Stimulated activated CD8-positive, alpha-beta memory T cell treated with anti-CD3 and anti-CD28 coated beads, Interleukin-4, amount 100 ng/mL, for 4 hours (primary cell): ENCODE measurements around the gene MYOM1.

Experiments
- DNase-seq, 2 donors: peaks; one replicate each; pipeline ENCODE4 v3.0.0-alpha.2; 2020; ENCODE audit warnings: low read depth in 2 of 2, low spot score in 1 of 2

MYOM1 gene

DNA sequence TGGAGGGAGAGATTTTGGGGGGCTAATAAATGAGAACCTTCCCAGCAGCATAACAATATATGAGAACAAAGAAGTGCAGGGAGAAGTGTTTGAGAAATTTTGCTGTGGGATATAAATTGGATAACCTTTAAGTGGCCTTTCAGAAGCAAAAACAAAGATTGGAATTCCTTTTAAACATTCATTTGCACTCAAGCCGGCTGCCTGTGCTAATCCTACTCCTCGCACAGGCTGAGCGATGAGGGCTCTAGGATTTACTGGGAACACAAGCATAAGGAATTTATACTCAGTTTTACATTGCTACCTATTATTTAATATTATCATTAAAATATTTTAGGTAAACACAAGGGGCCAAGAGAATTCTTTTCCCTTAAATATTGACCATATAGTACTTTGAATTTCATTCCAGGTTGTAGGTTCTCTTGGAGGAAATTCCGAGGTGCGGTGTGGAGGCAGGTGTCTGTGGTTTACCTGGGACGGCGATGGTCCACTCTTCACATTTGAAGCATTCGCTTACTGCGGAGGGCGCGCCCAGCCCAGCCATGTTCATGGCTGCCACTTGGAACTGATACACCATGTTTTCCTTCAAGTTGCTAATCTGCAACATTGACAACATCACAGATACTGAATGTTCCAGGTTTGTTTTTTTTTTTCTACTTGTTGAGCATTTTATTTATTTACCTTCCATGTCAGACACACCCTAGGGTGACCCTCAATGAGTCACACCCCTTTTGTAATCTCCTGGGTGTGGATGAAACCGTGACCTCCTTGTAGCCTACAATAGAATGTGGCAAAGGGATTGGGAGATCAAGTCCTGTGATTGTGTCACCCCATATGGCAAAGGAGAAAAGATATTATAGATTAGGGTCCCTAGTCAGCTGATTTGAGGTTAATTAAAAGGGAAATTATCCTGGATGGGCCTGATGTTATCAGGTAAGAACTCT, 100.1 kb downstream of the MYOM1 start:
- no peak for DNase-seq

DNA sequence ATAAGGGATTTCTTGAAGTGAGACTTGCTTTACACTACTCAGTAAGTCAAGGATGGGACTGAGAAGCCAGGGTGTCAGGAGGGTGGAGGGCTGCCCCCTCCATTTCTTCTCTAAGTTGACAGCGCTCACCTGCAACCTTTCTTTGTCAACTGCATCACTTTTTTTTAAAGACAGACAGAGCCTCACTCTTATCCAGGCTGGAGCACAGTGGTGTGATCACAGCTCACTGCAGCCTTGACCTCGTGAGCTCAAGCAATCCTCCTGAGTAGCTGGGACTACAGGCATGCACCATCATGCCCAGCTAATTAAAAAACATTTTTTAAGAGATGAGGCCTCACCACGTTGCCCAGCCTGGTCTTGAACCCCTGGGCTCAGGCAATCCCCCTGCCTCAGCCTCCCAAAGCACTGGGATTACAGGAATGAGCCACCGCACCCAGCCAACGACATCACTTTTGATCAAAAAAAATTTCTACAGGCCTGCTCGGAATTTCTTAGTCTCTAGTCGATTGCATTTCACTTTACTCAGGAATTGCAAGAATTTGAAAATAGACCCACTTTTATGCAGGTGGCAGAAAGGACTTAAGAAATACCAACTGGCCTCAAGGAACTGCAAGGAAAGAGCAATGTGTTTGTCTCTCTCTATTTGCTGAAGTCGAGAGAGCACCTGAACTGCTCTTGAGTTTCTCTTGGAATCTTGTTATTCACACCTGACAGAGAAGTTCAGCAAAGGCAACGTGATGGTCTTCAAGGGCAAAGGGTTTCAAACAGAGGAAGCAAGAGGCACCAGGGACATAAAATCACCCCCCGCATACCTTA, 101.4 kb downstream of the MYOM1 start:
- no peak for DNase-seq

DNA sequence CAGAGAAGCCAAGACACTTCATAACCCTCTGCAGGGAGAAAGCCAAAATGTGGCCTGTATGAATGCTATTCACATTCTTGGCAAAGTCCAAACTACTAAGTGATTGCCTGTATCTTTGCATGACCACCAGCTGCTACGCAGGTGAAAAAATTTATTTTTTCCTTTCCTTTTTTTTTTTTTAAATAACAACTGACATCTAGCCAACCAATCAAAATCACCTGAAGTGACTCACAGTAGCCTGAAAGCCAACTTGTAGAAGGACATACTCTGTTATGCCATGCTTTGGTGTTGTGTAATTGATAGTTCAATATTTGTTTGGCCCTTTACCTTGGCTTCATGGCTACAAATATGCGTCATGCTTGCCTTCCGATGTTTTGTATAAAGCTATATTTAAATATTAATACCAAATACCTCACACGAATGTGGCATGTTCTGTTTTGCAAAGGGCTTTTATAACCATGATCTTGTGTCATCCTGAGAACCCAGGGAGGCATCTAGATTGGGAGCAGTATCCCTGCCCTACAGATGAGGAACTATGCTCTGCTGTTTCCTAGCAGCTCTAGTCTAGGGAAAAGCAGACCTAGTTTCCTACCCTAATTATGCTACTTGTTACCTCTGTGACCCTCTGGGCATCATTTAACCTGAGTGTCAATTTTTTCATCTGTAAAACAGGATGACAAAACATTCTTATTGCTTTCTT, 102.1 kb downstream of the MYOM1 start:
- no peak for DNase-seq

DNA sequence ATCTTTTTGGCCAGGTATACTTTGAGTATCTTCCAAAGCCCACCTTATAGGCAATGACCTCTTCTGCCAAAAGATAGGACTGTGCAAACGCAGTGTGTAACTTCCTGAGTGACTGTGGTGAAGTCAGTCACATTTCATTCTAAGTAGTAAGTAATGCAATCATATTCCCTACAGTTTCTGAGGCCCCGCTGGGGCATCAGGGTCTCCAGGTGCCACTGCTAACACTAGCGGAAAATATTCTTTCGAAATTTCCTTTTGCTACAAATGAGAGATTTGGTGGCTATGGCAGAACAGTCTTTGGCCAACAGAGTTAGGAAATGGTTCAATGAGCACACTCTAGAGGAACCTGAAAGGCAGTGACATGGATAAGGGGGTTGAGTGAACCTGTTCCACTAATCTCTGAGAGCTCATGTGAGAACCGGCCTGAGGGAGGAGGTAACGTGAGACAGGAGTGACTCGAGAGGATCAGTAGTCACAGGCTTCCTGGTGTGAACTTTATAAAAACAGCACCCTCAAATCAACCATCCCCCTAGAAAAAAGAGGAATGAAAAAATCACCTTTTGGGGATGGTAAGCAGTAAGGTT, 104.2 kb downstream of the MYOM1 start:
- no peak for DNase-seq

DNA sequence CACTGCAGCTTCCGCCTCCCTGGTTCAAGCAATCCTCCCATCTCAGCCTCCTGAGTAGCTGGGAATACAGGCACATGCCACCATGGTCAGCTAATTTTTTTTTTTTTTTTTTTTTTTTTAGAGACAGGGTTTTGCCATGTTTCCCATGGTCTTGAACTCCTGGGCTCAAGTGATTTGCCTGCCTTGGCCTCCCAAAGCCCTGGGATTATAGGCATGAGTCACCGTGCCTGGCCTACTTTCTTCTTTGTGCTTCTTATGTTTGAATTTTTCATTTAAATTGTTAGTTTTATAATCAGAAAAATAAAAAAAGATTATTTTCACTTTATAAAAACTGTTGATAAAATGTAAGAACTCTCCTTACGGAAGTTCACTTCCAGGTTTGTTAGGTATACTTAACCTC, 105.3 kb downstream of the MYOM1 start:
- no peak for DNase-seq

DNA sequence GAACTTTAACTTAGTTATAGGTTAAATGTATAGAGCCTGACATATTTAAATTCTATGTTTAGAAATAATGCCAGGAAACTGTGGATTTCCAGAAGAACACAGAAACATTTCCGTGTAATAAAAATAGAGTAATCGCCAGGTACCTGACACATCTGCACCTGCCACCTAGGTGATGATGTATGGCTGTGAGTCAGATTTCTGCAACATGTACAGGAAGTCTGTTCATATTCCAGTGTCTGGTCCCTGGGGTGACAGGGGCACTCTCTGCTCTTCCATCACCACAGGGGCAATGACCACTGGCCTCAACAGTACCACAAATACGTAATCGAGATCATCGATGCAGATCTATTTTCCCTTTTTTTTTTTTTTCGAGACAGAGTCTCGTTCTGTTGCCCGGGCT, 105.7 kb downstream of the MYOM1 start:
- DNase-seq = no peak

DNA sequence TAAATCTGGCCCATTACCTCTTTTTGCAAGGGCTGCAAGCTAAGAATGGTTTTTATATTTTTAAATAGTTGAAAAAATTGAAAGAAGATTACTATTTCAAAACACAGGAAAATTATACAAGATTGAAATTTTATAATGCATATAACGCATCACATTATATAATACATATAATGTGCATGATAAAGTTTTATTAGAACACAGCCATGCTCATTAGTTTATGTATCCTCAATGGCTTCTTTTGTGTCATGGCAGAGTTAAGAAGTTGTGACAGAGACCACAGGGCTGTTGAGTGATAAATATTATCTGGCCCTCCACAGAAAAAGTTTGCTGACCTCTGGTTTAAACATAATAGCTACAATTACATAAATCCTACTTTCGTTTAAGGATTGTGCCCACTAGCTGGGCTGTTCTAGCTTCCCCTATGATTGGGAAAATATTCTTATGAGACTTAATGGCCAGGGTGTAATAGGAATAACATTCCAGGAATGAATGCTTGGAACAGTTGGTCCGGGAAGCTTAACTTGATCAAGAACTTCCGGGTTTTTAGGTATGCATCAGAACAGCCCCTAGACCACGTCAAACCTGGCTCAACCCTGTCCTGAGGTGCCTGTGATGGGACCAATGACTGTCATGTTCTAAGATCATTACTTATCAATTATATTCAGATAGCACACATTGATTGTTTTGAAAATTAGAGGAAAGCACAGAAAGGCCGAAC, 108.1 kb downstream of the MYOM1 start:
- no peak for DNase-seq

DNA sequence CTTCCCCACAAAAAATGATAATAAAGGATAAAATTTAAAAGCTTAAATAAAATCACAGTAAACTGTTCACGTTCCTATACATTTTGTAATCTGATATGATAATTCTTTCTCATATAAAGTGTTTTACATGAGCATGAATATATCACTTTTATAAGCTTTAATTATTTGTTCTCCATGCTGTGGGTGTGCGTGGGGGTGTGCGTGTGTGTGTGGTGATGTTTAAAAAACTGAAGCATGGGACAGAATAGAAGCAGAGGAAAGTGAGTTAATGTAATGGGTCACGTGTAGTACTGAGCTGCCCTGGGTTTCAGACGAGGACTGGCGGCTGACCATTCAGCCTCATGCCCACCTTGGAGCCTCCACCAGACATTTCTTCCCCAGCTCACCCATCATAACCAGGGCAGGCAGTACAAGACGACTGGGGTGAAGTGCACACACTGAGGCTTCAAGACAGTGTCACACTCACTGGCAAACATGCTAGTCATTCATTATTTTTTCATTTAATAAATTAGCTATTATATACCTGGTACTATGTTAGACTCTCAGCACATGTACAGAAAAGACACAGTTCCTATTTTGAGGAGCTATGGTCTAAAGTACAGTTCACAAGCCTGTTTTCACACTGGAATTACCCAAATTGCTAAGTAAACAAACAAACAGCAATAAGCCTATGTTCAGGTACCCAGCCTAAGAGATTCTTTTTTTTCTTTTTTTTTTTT, 109.6 kb downstream of the MYOM1 start:
- DNase-seq = no peak

DNA sequence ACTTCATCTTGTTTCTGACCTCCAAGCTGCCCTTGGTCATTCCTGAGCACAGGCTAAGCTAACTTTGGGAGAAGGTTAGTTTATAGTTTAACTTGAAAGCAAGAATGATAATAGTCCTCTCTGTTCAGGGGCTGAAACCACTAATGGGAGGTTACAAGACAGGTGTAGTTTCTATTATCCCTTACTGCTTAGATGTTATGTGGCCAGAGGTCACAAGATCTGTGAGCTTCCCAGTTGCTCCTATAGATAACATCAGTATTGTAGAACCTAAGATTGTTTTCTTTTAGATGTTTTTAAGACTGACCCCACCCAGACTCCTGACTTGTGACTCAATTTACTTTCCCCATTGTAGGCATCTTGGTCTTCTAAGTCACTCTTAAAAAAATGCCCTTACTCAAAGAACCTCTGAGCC, 112.0 kb downstream of the MYOM1 start:
- DNase-seq = no peak

DNA sequence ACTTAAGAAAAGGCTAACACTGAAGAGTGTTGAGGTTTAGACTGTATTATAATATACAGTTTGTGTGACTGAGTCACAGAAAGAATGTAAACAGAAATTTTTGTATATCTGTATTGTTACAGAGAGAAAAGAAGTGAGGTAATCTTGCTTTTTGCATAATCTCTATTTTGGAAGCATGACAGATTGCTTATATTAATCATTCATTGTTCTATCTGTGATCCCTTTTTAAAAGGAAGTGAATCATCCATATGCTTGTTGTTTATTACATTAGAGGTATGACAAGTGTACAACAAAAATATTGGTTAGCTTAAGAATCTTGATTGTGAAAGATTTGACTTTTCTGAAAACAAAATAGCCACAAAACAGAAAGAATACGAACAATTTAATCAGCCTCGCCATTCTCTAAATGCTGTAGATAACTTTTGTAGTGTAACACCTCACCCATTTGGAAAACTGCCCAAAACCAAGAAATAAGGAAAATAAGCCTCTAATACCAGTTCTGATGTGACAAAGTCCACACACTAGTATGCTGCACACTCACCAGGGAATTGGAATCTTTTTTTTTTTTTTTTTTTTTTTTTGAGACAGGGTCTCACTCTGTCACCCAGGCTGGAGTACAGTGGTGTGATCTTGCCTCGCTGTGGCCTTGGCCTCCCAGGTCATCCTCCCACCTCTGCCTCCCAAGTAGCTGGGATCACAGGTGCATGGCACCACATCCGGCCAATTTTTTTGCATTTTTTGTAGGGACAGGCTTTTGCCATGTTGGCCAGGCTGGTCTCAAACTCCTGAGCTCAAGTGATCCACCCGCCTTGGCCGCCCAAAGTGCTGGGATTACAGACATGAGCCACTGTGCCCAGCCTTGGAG, 115.3 kb downstream of the MYOM1 start:
- no peak for DNase-seq

DNA sequence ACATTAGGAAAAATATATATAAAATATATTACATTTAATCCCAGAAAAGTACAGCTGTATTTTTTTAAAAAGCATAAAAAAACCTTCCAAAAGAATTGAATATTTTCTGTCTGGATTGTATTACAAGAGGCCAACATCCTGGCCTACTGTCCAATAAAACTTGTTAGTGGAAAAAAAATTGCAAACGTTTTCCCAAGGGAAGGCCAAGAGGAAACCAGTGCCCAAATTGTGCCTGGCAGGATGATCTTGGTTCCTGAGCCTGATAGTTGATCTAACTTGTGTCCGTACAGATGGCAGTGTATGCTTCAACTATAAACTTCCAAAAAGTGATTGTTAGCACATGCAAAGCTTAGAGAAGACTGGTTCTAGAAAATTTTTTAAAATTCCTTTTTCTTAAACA, 116.2 kb downstream of the MYOM1 start:
- DNase-seq = no peak

DNA sequence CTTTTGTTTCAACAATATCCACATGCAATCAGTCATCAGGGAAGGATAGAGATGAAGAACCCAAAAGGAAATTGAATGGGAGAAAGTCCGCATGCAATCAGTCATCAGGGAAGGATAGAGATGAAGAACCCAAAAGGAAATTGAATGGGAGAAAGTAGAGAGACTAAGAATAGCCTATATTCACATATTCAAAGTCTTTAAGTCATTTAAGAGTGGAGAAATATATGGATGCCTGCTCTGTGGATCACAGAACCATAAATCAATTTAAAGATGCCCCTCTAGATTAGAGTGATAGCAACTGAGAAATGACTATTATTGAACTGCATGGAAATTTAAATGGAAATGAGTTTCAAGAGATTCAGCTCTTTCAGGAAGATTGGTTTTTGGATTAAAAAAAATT, 116.8 kb downstream of the MYOM1 start:
- DNase-seq = no peak

DNA sequence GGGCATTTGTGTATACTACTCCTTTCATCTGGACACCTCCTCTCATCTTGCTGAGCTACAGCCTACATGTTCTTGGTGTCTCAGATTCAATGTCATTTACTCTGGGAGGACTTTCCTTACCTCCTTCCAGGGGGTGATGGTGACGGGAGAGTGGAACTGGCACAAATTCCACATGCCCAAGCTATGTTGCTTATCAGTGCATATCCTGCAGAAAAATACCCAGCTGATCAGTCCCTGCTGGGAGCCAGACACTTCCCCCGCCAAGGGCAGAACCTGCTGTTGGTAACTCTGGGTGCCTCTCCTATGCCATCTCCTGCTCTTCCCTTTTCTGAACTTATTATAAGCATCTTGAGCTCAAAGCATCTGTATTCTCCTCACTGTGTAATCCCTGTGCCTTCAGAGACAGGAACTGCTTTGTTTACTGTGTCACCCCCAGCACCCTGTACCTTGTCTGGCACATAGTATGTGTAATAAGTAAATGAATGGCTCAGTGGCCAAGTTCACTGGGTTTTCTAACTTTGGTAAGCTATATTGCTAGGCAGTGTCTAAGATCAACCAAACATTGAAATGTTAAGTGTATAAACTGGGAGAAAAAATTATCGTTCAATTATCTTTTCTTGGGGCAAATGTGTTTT, 119.2 kb downstream of the MYOM1 start:
- DNase-seq = no peak

DNA sequence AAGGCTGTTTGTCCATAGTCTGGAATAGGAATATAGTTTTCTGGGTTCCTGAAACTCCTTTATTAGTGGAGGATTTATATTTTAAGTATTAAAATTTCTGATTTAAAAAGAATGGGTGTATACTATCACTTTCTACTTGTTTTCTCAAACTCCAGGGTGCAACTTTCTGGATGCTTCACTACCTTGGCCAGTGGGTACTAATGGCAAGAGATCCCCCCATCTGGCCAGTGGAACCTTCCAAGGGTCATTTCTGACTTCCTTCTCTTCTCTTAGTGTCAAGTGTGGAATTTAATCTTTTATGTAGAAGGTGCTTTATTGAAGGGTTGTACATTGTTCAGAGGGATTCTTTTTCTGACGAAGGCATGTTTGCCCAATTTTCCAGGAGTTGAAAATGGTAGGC, 120.4 kb downstream of the MYOM1 start:
- no peak for DNase-seq

DNA sequence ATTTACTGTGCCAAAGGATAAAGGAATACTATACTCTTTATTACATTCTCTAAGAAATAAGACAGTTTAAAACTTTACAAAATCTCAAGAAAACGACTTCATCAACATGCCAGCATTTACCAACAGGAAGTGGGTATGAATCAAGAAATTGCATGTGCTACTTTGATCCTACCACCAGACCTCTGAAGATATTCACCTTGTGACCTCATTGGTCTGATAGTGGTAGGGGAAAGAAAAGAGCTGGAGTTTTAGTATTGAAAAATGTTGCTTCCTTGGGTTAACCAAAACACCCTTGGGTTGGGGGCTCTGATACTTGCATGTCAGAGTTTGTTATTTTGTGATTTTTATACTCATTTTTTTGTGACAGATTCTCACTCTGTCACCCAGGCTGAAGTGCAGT, 122.7 kb downstream of the MYOM1 start:
- no peak for DNase-seq

DNA sequence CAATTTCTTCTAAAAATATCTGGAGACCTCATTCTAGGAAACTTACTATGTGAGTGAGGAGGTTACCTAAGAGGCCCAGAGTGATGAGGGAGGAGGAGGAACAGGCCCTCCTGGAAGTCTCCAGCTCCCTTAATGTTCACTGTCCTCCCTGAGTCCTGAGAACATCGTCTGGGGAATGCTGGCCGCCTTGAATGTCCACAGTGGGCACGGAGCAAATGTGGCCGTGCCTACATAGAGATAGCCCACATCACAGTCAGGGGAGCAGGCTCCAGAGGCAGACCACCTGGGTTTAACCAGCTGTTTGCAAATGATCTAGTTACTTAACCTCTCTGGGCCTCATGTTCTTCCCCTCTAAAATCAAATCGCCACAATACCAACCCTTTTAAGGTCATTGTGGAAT, 123.8 kb downstream of the MYOM1 start:
- DNase-seq = no peak

DNA sequence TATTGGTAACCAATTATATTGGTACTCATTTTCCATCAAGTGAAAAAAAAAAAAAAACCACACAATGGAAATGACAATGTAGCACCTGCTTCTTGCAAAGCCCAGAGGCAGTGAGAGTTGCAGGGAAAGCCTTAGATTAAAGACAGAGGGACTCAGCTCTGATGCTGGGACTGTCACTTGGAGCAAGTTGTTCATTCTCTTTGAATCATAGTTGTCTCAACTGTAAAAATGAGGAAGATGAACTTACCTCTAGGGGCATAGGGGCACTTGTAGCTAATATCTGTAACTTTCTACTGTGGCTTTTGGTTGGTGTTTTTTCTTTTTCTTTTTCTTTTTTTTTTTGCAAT, 125.5 kb downstream of the MYOM1 start:
- DNase-seq = no peak

DNA sequence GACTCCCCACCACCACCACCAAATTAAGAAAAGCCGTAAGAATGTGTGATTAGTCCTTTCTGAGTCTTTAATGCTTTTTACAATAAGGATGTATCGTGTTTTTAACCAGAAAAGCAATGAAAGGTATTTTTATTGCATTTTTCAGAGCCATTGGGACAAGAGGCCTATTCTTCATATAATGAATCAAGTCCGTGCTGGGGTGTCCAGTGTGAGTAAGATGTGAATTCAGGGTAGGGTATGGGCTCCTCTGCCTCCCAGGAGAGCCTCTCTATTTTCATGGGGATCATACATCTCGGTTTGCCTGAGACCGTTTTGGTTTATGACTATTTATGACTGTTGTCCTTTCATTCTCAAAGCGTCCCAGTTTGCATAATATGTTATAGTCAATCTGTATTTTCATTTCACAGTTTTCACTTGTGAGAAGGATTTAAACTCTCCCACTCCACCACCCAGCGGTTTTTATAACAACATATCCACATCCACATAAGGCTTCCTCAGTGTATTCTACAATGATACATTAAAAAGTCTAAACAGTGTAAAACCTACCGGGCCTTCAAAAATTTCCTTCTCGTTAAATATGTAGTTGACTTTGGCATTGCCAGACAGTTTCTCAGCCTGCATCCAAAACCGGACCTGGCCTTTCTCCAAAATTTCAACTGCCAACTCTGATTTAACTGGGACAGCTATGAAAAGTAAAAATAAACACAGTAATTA, 126.0 kb downstream of the MYOM1 start:
- no peak for DNase-seq
